ENCODE results near the gene BIN2. TPM values are rescaled to one million over a fixed set of nuclear protein-coding genes. Genes with fewer than 3 reads are reported as not detected.
A peak's percentile ranks its signal among the peaks of the same experiment; 100 is the strongest.

Gene BIN2
- total and polyA plus RNA-seq, 9 of the 15 experiments (the other 6 are each of a cell fraction or from before 2014, with no cell fraction given): 0.04 to 0.39 (median 0.25) TPM; not detected in 1

DNA sequence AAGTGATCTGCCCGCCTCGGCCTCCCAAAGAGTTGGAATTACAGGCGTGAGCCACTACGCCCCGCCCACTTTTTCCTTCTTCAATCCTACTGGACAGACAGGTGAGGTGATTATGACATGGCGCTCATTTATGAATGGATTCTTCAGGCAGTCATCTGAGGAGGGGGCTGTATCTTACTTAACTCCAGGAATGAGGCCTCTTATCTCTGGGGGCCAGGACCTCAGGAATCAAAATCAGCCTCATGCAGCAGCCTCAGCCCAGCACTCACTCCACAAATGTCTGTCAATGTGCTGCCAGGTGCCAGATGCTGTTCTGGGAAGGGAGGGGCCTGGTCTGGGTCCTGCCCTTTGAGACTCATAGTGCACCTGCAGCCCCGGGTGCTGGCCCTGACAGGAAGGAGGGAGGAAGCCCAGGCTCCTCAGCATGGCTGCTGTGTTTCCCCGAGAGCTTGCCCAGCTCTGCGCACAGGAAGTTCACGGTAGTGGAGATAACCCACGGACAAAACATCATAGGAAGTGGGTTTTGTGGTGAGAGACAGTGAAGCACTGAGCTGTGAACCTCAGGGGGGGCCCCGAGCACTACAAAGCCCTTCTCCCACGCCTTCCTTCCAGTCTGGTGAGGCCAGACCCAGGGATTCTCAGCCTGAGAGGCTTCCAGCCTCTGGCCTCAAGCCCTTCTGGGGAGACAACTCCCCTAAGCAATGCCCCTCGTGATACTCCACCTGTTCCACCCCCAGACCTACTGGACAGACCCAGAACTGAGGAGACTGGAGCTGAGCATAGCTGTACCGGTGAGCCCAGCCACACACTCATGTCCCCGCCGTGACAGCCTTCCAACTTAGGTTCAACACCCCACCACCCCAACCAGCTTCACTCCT, 44.9 kb upstream of the BIN2 start (continued):
- TF ChIP-seq ELF4 (CRISPR knock-in tag; IDR thresholded peaks at IDR 0.05) (no peak), ZNF778 (CRISPR knock-in tag; IDR thresholded peaks at IDR 0.05) (no peak), TAF1 (IDR thresholded peaks at IDR 0.05; ENCODE audit: control insufficient read depth, extremely low read depth, insufficient read depth, low read length, severe bottlenecking) (no peak), ZNF384 (IDR thresholded peaks at IDR 0.05; ENCODE audit: low read depth, low read length) (no peak), MAZ (CRISPR knock-in tag; conservative IDR thresholded peaks at IDR 0.05 in 1 of 2, IDR thresholded peaks at IDR 0.05 in 1 of 2) (no peak; a peak in 4 of 4 replicates), GATAD2A (IDR thresholded peaks at IDR 0.05) (no peak), RNF2 (IDR thresholded peaks at IDR 0.05) (peak; percentile 60; the same call in 1 of the 2 replicates), RBM15 (IDR thresholded peaks at IDR 0.05; ENCODE audit: insufficient read depth, low read length) (no peak), SP1 (CRISPR knock-in tag; IDR thresholded peaks at IDR 0.05) (peak; percentile 62; the same call in 1 of the 2 replicates), ZNF324 (CRISPR knock-in tag; IDR thresholded peaks at IDR 0.05) (no peak), HDAC2 (IDR thresholded peaks at IDR 0.05) (0 out of 2 replicates have a peak, but pooled peaks have one; percentile 29), ZC3H11A (IDR thresholded peaks at IDR 0.05; ENCODE audit: low read depth, low read length) (no peak), RCOR1 (IDR thresholded peaks at IDR 0.05; ENCODE audit: borderline replicate concordance in 1 of 2, low read depth in 2 of 2, low read length in 2 of 2) (peak; percentile 28 to 84; a peak in 2 of 4 replicates), NFATC3 (IDR thresholded peaks at IDR 0.05) (no peak), CAMTA2 (CRISPR knock-in tag; conservative IDR thresholded peaks at IDR 0.05) (no peak)
- TF ChIP-seq, protein P1, sequence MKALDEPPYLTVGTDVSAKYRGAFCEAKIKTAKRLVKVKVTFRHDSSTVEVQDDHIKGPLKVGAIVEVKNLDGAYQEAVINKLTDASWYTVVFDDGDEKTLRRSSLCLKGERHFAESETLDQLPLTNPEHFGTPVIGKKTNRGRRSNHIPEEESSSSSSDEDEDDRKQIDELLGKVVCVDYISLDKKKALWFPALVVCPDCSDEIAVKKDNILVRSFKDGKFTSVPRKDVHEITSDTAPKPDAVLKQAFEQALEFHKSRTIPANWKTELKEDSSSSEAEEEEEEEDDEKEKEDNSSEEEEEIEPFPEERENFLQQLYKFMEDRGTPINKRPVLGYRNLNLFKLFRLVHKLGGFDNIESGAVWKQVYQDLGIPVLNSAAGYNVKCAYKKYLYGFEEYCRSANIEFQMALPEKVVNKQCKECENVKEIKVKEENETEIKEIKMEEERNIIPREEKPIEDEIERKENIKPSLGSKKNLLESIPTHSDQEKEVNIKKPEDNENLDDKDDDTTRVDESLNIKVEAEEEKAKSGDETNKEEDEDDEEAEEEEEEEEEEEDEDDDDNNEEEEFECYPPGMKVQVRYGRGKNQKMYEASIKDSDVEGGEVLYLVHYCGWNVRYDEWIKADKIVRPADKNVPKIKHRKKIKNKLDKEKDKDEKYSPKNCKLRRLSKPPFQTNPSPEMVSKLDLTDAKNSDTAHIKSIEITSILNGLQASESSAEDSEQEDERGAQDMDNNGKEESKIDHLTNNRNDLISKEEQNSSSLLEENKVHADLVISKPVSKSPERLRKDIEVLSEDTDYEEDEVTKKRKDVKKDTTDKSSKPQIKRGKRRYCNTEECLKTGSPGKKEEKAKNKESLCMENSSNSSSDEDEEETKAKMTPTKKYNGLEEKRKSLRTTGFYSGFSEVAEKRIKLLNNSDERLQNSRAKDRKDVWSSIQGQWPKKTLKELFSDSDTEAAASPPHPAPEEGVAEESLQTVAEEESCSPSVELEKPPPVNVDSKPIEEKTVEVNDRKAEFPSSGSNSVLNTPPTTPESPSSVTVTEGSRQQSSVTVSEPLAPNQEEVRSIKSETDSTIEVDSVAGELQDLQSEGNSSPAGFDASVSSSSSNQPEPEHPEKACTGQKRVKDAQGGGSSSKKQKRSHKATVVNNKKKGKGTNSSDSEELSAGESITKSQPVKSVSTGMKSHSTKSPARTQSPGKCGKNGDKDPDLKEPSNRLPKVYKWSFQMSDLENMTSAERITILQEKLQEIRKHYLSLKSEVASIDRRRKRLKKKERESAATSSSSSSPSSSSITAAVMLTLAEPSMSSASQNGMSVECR (CRISPR knock-in tag; IDR thresholded peaks at IDR 0.05): no peak
- TF ChIP-seq, protein P2, sequence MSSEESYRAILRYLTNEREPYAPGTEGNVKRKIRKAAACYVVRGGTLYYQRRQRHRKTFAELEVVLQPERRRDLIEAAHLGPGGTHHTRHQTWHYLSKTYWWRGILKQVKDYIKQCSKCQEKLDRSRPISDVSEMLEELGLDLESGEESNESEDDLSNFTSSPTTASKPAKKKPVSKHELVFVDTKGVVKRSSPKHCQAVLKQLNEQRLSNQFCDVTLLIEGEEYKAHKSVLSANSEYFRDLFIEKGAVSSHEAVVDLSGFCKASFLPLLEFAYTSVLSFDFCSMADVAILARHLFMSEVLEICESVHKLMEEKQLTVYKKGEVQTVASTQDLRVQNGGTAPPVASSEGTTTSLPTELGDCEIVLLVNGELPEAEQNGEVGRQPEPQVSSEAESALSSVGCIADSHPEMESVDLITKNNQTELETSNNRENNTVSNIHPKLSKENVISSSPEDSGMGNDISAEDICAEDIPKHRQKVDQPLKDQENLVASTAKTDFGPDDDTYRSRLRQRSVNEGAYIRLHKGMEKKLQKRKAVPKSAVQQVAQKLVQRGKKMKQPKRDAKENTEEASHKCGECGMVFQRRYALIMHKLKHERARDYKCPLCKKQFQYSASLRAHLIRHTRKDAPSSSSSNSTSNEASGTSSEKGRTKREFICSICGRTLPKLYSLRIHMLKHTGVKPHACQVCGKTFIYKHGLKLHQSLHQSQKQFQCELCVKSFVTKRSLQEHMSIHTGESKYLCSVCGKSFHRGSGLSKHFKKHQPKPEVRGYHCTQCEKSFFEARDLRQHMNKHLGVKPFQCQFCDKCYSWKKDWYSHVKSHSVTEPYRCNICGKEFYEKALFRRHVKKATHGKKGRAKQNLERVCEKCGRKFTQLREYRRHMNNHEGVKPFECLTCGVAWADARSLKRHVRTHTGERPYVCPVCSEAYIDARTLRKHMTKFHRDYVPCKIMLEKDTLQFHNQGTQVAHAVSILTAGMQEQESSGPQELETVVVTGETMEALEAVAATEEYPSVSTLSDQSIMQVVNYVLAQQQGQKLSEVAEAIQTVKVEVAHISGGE (CRISPR knock-in tag; IDR thresholded peaks at IDR 0.05): peak in 2 of 3 experiments; percentile 27 to 71; a peak in 2 of 6 replicates
- TF ChIP-seq, protein P3, sequence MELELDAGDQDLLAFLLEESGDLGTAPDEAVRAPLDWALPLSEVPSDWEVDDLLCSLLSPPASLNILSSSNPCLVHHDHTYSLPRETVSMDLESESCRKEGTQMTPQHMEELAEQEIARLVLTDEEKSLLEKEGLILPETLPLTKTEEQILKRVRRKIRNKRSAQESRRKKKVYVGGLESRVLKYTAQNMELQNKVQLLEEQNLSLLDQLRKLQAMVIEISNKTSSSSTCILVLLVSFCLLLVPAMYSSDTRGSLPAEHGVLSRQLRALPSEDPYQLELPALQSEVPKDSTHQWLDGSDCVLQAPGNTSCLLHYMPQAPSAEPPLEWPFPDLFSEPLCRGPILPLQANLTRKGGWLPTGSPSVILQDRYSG (tag; conservative IDR thresholded peaks at IDR 0.05; ENCODE audit: low read depth): peak; percentile 68; the same call in 1 of the 2 replicates

Measured in K562 (cell line).